ENCODE results near the gene NFAM1. TPM values are rescaled to one million over a fixed set of nuclear protein-coding genes. Genes with fewer than 3 reads are reported as not detected.

The NFAM1 gene
- total and polyA plus RNA-seq, 2 experiments from 2014 or later: 0.53 to 1.0 TPM

GRCh38 chr22:42443240-42444076 is 11.3 kb upstream of the NFAM1 start:
- TF ChIP-seq EZH2phosphoT487 (IDR thresholded peaks at IDR 0.05; ENCODE audit: low read depth, severe bottlenecking, unreplicated experiment) (no peak), EZH2 (IDR thresholded peaks at IDR 0.05; ENCODE audit: borderline replicate concordance) (no peak), CTCF (IDR thresholded peaks at IDR 0.05; ENCODE audit: poor library complexity) (no peak)
- Histone ChIP-seq H3K27ac (peak overlapping the region; percentile 45), H3K27me3 (no peaks in the 10 kb centered on the region), H2AFZ (peak overlapping the region; percentile 75), H3K79me2 (no peaks in the 10 kb centered on the region), H3K4me1 (ENCODE audit: insufficient read depth) (peaks cover 8% of the 10 kb centered on the region), H3K36me3 (replicated peaks; ENCODE audit: insufficient read depth, low read depth) (no peaks in the 10 kb centered on the region), H3K4me2 (peak overlapping the region; percentile 79), H4K20me1 (ENCODE audit: insufficient read depth, poor library complexity, severe bottlenecking) (no peaks in the 10 kb centered on the region), H3K4me3 (no peak overlapping the region), H3K9me2 (replicated peaks; ENCODE audit: insufficient read depth) (no peaks in the 10 kb centered on the region), H3K9me3 (ENCODE audit: low read depth) (no peaks in the 10 kb centered on the region)
- DNase-seq (ENCODE audit: low spot score): no peak
- WGBS (ENCODE audit: low lambda C conversion rate, missing lambda C conversion rate): 46% methylated on average over 6 of the region's 6 CpGs

GRCh38 chr22:42442748-42443147 is 10.5 kb upstream of the NFAM1 start:
- WGBS (ENCODE audit: low lambda C conversion rate, missing lambda C conversion rate): 89% methylated on average over 4 of the region's 4 CpGs
- no peaks in the 10 kb centered on the region for H3K79me2 ChIP-seq
- H3K36me3 ChIP-seq (replicated peaks; ENCODE audit: insufficient read depth, low read depth): no peaks in the 10 kb centered on the region
- H3K4me3 ChIP-seq: no peak overlapping the region
- H3K4me1 ChIP-seq (ENCODE audit: insufficient read depth): peaks cover 14% of the 10 kb centered on the region
- H3K27me3 ChIP-seq: no peaks in the 10 kb centered on the region
- no peaks in the 10 kb centered on the region for H3K9me3 ChIP-seq (ENCODE audit: low read depth)
- DNase-seq (ENCODE audit: low spot score): no peak
- no peak overlapping the region for H3K27ac ChIP-seq
- H2AFZ ChIP-seq: no peak overlapping the region
- TF ChIP-seq CTCF (IDR thresholded peaks at IDR 0.05; ENCODE audit: poor library complexity) (no peak), EZH2phosphoT487 (IDR thresholded peaks at IDR 0.05; ENCODE audit: low read depth, severe bottlenecking, unreplicated experiment) (no peak), EZH2 (IDR thresholded peaks at IDR 0.05; ENCODE audit: borderline replicate concordance) (no peak)
- no peak overlapping the region for H3K4me2 ChIP-seq
- no peaks in the 10 kb centered on the region for H3K9me2 ChIP-seq (replicated peaks; ENCODE audit: insufficient read depth)
- H4K20me1 ChIP-seq (ENCODE audit: insufficient read depth, poor library complexity, severe bottlenecking): no peaks in the 10 kb centered on the region

- no peak overlapping the region for H2AFZ ChIP-seq
- H3K9me3 ChIP-seq (ENCODE audit: low read depth): no peaks in the 10 kb centered on the region
- TF ChIP-seq EZH2 (IDR thresholded peaks at IDR 0.05; ENCODE audit: borderline replicate concordance): no peak
- no peak for TF ChIP-seq CTCF (IDR thresholded peaks at IDR 0.05; ENCODE audit: poor library complexity)
- no peak for TF ChIP-seq EZH2phosphoT487 (IDR thresholded peaks at IDR 0.05; ENCODE audit: low read depth, severe bottlenecking, unreplicated experiment)
- H4K20me1 ChIP-seq (ENCODE audit: insufficient read depth, poor library complexity, severe bottlenecking): no peaks in the 10 kb centered on the region
- peaks cover 22% of the 10 kb centered on the region for H3K4me1 ChIP-seq (ENCODE audit: insufficient read depth)
- no peaks in the 10 kb centered on the region for H3K36me3 ChIP-seq (replicated peaks; ENCODE audit: insufficient read depth, low read depth)
- no peaks in the 10 kb centered on the region for H3K9me2 ChIP-seq (replicated peaks; ENCODE audit: insufficient read depth)
- H3K4me2 ChIP-seq: no peak overlapping the region
- no peaks in the 10 kb centered on the region for H3K79me2 ChIP-seq
- H3K27ac ChIP-seq: no peak overlapping the region
- DNase-seq (ENCODE audit: low spot score): no peak
- H3K27me3 ChIP-seq: no peaks in the 10 kb centered on the region
- 86% methylated on average over 11 of the region's 15 CpGs for WGBS (ENCODE audit: low lambda C conversion rate, missing lambda C conversion rate)
- no peak overlapping the region for H3K4me3 ChIP-seq
Observed at GRCh38 chr22:42440728-42441127, 8.5 kb upstream of the NFAM1 start.
